Naive thymus-derived CD8-positive, alpha-beta T cell (primary cell): Measurements from ENCODE around the gene SPDYE3. TPM values are rescaled to one million over a fixed set of nuclear protein-coding genes. Genes with fewer than 3 reads are reported as not detected.
"Not testable (repeated sequence)": the region's sequence is repeated elsewhere in the genome, so short reads cannot be mapped to it uniquely, and the experiment has no call there.

Experiments
- ATAC-seq, 2 donors: fragments of 150-1000 bp; cut with Tn5 transposase in 1 of 2; sonication (Bioruptor Pico), chemical (Tn5 transposase) in 1 of 2; 1 replicate in 1 of 2; 2 replicates in 1 of 2; pipeline ENCODE4 v1.10.0; 2021; ENCODE audit warnings: mild to moderate bottlenecking in 2 of 2, moderate library complexity in 2 of 2
- POLR2A ChIA-PET: fragments of 350-600 bp; sonication (Branson Sonifier 250); formaldehyde crosslinking; loops from one replicate; lab custom pipeline; 2021; ENCODE audit warnings: antibody characterized with exemption; lab: Charles Lee
- DNase-seq, 10 donors: peaks; one replicate each; pipeline versions ENCODE4 v3.0.0 to v3.0.0-alpha.2; 2020 to 2022
- H3K27ac Mint-ChIP-seq, 10 donors: one replicate each; pipeline ENCODE4 v1.8.0; 2020 to 2022; ENCODE audit warnings: mild to moderate bottlenecking in 10 of 10, mixed read lengths in 10 of 10, moderate library complexity in 4 of 10, inconsistent platforms in 1 of 10
- H3K27me3 Mint-ChIP-seq, 5 donors: one replicate each; pipeline ENCODE4 v1.8.0; 2021 to 2022; ENCODE audit warnings: mixed read lengths in 5 of 5
- H3K36me3 Mint-ChIP-seq, 3 donors: one replicate each; pipeline ENCODE4 v1.8.0; 2020 to 2022; ENCODE audit warnings: mixed read lengths in 3 of 3, mild to moderate bottlenecking in 2 of 3, inconsistent platforms in 1 of 3
- H3K4me1 Mint-ChIP-seq, 4 donors: one replicate each; pipeline ENCODE4 v1.8.0; 2021 to 2022; ENCODE audit warnings: mixed read lengths in 4 of 4
- H3K4me3 Mint-ChIP-seq, 10 donors: one replicate each; pipeline ENCODE4 v1.8.0; 2020 to 2022; ENCODE audit warnings: mild to moderate bottlenecking in 10 of 10, mixed read lengths in 10 of 10, moderate library complexity in 6 of 10, inconsistent platforms in 1 of 10
- H3K9me3 Mint-ChIP-seq, 9 donors: one replicate each; pipeline ENCODE4 v1.8.0; 2020 to 2022; ENCODE audit warnings: mixed read lengths in 9 of 9, mild to moderate bottlenecking in 3 of 9, inconsistent platforms in 1 of 9, moderate library complexity in 1 of 9
- polyA plus RNA-seq, 3 donors: library from polyadenylated mRNA; unstranded; fragments of 300-500 nt; fragmentation: Illumina TruSeq; gene quantifications; one replicate each; pipeline ENCODE4 v1.2.3, GENCODE V29; 2021
- total RNA-seq, 8 experiments: library from RNA in 2 of 8; stranded (reverse) in 2 of 8; gene quantifications; one replicate each; pipeline ENCODE4 v1.2.3 and lab custom pipeline; 2021 to 2026

SPDYE3 gene
- total and polyA plus RNA-seq, 5 experiments from 2014 or later, result 4.8 to 10.9 (median 7.7) TPM; not detected in 2

GRCh38 chr7:100357131-100357561 lies 49.6 kb downstream of the SPDYE3 start:
- Mint-ChIP-seq H3K4me1 (peaks cover 19 to 33% (median 23%) of the 10 kb centered on the region in 4 donors), H3K4me3 (no peak overlapping the region), H3K27me3 (no peaks in the 10 kb centered on the region), H3K9me3 (no peaks in the 10 kb centered on the region), H3K27ac (peak overlapping the region in 5 of 10 donors; percentile 15 to 66 (median 40)), H3K36me3 (peaks cover 0 to 59% (median 15%) of the 10 kb centered on the region in 3 donors)
- POLR2A ChIA-PET, result no interaction called here
- DNase-seq, result no peak
- no peak for ATAC-seq

DNA sequence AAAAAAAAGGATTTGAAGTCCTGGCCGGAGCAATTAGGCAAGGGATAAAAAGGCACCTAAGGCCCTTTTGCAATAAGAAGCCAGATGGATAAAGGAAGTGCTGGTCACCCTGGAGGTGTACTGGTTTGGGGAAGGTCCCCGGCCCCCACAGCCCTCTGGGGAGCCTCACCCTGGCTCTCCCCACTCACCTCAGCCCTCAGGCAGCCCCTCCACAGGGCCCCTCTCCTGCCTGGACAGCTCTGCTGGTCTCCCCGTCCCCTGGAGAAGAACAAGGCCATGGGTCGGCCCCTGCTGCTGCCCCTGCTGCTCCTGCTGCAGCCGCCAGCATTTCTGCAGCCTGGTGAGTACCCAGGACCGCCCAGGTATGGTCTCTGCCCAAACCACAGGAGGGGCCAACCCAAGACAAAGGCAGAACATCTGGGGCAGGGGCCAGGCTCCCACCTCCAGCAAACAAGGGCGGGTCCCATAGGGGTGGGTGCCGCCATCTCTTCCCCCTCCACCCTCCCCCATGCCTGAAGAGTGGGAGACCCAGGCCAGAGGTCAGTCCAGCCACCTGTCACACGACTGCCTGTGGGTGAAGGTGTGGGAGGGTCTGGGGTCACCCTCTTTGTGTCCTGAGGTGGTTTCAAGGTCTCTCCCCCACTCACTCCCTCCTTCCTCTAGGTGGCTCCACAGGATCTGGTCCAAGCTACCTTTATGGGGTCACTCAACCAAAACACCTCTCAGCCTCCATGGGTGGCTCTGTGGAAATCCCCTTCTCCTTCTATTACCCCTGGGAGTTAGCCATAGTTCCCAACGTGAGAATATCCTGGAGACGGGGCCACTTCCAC lies 50.7 kb downstream of the SPDYE3 start, which contains the start of gene PILRB:
Gene PILRB (plus strand): TSS at position 91 of the 830 bp plus-strand sequence. CDS start 186 bp downstream, at position 277.
- no peaks in the 10 kb centered on the region for H3K27me3 Mint-ChIP-seq
- POLR2A ChIA-PET, result no interaction called here
- no peak within 1 kb of the TSS for H3K4me3 Mint-ChIP-seq
- ATAC-seq, result no peak
- H3K4me1 Mint-ChIP-seq, result peaks cover 15 to 32% (median 17%) of the 10 kb centered on the region in 4 donors
- no peaks in the 10 kb centered on the region for H3K9me3 Mint-ChIP-seq
- peak within 1 kb of the TSS in 6 of 10 donors; percentile 33 to 90 (median 53) for H3K27ac Mint-ChIP-seq
- peaks cover 0 to 69% (median 20%) of the 10 kb centered on the region in 3 donors for H3K36me3 Mint-ChIP-seq
- DNase-seq, result no peak

DNA sequence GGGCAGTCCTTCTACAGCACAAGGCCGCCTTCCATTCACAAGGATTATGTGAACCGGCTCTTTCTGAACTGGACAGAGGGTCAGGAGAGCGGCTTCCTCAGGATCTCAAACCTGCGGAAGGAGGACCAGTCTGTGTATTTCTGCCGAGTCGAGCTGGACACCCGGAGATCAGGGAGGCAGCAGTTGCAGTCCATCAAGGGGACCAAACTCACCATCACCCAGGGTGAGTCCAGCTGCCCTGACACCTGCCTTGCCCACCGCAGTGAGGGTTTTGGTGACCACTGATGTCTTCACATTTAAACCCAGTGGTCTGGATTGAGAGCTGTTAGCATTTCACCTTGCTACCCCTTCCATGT lies 51.3 kb downstream of the SPDYE3 start:
- POLR2A ChIA-PET, result no interaction called here
- Mint-ChIP-seq H3K9me3 (no peaks in the 10 kb centered on the region), H3K36me3 (peaks cover 0 to 75% (median 21%) of the 10 kb centered on the region in 3 donors), H3K27me3 (no peaks in the 10 kb centered on the region), H3K4me3 (no peak overlapping the region), H3K27ac (peak overlapping the region in 5 of 10 donors; percentile 23 to 90 (median 46)), H3K4me1 (peaks cover 9 to 27% (median 12%) of the 10 kb centered on the region in 4 donors)
- ATAC-seq, result no peak
- DNase-seq, result no peak

GRCh38 chr7:100360135-100360854 lies 52.8 kb downstream of the SPDYE3 start:
- no peaks in the 10 kb centered on the region for H3K27me3 Mint-ChIP-seq
- no peaks in the 10 kb centered on the region for H3K9me3 Mint-ChIP-seq
- DNase-seq, result no peak
- ATAC-seq, result no peak
- peak overlapping the region; percentile 26 to 90 (median 78) for H3K27ac Mint-ChIP-seq
- H3K4me1 Mint-ChIP-seq, result peaks cover 4 to 26% (median 12%) of the 10 kb centered on the region in 4 donors
- no peak overlapping the region for H3K4me3 Mint-ChIP-seq
- peaks cover 0 to 75% (median 25%) of the 10 kb centered on the region in 3 donors for H3K36me3 Mint-ChIP-seq
- POLR2A ChIA-PET, result no interaction called here

GRCh38 chr7:100363098-100363497 lies 55.6 kb downstream of the SPDYE3 start:
- Mint-ChIP-seq H3K4me1 (peaks cover 24 to 50% (median 29%) of the 10 kb centered on the region in 4 donors), H3K27me3 (no peaks in the 10 kb centered on the region), H3K27ac (peak overlapping the region in 4 of 10 donors; percentile 19 to 48 (median 40)), H3K4me3 (no peak overlapping the region), H3K36me3 (peaks cover 0 to 59% (median 27%) of the 10 kb centered on the region in 3 donors), H3K9me3 (no peaks in the 10 kb centered on the region)
- ATAC-seq, result no peak
- POLR2A ChIA-PET, result no interaction called here
- no peak for DNase-seq

DNA sequence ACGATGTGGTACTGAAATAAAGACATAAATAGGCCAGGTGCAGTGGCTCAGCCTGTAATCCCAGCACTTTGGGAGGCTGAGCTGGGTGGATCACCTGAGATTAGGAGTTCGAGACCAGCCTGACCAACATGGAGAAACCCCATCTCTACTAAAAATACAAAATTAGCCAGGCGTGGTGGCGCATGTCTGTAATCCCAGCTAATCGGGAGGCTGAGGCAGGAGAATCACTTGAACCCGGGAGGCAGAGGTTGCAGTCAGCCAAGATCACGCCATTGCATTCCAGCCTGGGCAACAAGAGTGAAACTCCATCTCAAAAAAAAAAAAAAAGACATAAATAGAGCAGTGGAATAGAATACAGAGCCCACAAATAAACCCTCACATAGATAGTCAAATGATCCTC lies 56.3 kb downstream of the SPDYE3 start:
- POLR2A ChIA-PET, result not testable (repeated sequence)

DNA sequence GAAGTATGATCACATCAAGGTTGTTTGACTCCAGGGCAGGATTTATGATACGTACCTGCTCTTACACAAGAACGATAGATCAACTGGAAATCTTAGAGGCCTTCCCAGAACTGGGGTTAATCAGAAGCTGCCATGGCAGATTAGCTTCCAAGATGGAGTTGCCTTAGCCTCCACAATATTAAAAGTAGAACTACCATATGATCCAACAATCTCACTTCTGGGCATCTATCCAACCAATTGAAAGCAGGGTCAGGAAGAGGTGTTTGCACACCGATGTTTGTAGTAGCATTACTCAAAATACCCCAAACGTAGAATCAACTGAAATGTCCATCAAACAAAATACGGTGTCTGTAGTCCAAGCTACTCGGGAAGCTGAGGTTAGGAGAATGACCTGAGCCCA lies 57.0 kb downstream of the SPDYE3 start:
- no peak for ATAC-seq
- H3K36me3 Mint-ChIP-seq, result peaks cover 0 to 57% (median 28%) of the 10 kb centered on the region in 3 donors
- no peaks in the 10 kb centered on the region for H3K27me3 Mint-ChIP-seq
- H3K9me3 Mint-ChIP-seq, result no peaks in the 10 kb centered on the region
- H3K27ac Mint-ChIP-seq, result peak overlapping the region in 7 of 10 donors; percentile 0 to 70 (median 46)
- POLR2A ChIA-PET, result no interaction called here
- DNase-seq, result no peak
- peaks cover 24 to 57% (median 36%) of the 10 kb centered on the region in 4 donors for H3K4me1 Mint-ChIP-seq
- no peak overlapping the region for H3K4me3 Mint-ChIP-seq

More for the DNA sequence above, 56.3 kb downstream of the SPDYE3 start:
- not testable (repeated sequence) for H3K9me3 Mint-ChIP-seq, H3K4me3 Mint-ChIP-seq, H3K27me3 Mint-ChIP-seq, DNase-seq, ATAC-seq
- Mint-ChIP-seq H3K4me1 (peaks cover 24 to 53% (median 31%) of the 10 kb centered on the region in 4 donors), H3K36me3 (peaks cover 0 to 59% (median 30%) of the 10 kb centered on the region in 3 donors), H3K27ac (peak overlapping the region in 6 of 10 donors; percentile 5 to 70 (median 52))

DNA sequence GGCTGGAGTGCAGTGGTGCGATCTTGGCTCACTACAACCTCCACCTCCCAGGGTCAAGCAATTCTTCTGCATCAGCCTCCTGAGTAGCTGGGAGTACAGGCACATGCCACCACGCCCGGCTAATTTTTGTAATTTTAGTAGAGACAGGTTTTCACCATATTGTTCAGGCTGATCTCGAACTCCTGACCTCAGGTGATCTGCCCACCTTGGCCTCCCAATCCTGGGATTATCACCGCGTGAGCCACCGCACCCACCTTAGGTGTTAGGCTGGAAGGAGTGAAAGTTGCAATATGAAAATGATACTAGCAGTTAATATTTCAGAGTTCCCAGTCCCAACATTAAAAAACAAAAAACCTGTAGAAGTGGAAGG lies 58.5 kb downstream of the SPDYE3 start:
- Mint-ChIP-seq H3K36me3 (peaks cover 0 to 42% (median 19%) of the 10 kb centered on the region in 3 donors), H3K4me3 (peak overlapping the region in 2 of 10 donors; percentile 24 to 25), H3K4me1 (peaks cover 17 to 65% (median 41%) of the 10 kb centered on the region in 4 donors), H3K27ac (peak overlapping the region; percentile 60 to 91 (median 86))
- not testable (repeated sequence) for H3K27me3 Mint-ChIP-seq, DNase-seq, H3K9me3 Mint-ChIP-seq, ATAC-seq
- POLR2A ChIA-PET, result interaction anchor here (0.7 kb wide), 2 partner anchors 522 to 1149 kb away, joined by 5 to 6 read pairs; no protein-coding TSS in a partner anchor

DNA sequence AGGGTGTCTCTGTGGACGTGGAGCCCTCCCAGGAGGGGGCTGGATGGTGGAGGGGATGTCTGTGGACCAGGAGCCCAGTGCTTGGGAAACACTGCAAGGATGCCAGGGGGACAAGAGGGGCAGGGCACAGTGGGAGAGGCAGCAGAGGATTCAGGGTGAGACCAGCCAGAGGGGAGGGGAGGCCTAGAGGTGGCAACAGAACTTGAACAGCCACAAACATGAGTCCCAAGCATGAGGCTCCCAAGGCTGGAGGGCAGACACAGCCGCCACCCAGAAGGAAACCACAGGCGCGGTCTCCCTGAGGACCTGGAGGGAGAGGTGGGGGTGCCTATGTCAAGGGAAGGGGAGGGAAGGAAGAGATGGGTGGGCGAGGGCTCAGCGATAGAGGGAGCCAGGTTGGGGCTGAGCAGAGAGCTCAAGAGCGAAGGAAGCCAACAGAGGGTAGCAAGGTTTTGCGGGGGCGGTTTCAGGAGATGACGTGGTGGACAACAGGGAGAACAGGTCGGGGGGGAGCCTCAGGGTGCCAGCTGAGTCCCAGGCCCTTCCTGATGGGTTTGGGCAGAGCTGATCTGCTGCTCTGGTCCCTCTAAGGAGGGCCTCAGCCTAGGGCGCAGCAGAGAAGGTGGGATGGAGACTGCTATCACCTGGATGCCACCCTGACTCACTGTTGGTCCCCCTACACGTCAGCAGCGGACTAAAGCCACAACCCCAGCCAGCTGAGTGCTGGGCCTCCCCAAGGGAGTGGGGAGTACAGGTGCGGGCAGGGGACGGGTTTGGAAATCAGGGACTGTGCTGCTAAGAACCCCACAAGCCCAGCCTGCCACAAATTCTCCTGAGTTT lies 59.1 kb downstream of the SPDYE3 start:
- POLR2A ChIA-PET, result interaction anchor here (0.7 kb wide), 2 partner anchors 522 to 1150 kb away, joined by 5 to 6 read pairs; no protein-coding TSS in a partner anchor
- Mint-ChIP-seq H3K9me3 (no peaks in the 10 kb centered on the region), H3K4me1 (peaks cover 17 to 72% (median 43%) of the 10 kb centered on the region in 4 donors), H3K4me3 (peak overlapping the region in 4 of 10 donors; percentile 19 to 54 (median 24)), H3K27ac (peak overlapping the region; percentile 60 to 91 (median 87)), H3K27me3 (no peaks in the 10 kb centered on the region), H3K36me3 (peaks cover 0 to 35% (median 19%) of the 10 kb centered on the region in 3 donors)
- DNase-seq, result peak in 1 of 10 donors; percentile 19
- peak; percentile 26 to 64 for ATAC-seq

- DNase-seq (no peak), ATAC-seq (no peak)
- Mint-ChIP-seq H3K4me3 (peak overlapping the region in 1 of 10 donors; percentile 19), H3K36me3 (peaks cover 0 to 29% (median 15%) of the 10 kb centered on the region in 3 donors), H3K27ac (peak overlapping the region; percentile 49 to 91 (median 80)), H3K9me3 (no peaks in the 10 kb centered on the region), H3K4me1 (peaks cover 17 to 78% (median 46%) of the 10 kb centered on the region in 4 donors), H3K27me3 (no peaks in the 10 kb centered on the region)
- POLR2A ChIA-PET, result no interaction called here
Observed at GRCh38 chr7:100367251-100367620, 59.7 kb downstream of the SPDYE3 start.

DNA sequence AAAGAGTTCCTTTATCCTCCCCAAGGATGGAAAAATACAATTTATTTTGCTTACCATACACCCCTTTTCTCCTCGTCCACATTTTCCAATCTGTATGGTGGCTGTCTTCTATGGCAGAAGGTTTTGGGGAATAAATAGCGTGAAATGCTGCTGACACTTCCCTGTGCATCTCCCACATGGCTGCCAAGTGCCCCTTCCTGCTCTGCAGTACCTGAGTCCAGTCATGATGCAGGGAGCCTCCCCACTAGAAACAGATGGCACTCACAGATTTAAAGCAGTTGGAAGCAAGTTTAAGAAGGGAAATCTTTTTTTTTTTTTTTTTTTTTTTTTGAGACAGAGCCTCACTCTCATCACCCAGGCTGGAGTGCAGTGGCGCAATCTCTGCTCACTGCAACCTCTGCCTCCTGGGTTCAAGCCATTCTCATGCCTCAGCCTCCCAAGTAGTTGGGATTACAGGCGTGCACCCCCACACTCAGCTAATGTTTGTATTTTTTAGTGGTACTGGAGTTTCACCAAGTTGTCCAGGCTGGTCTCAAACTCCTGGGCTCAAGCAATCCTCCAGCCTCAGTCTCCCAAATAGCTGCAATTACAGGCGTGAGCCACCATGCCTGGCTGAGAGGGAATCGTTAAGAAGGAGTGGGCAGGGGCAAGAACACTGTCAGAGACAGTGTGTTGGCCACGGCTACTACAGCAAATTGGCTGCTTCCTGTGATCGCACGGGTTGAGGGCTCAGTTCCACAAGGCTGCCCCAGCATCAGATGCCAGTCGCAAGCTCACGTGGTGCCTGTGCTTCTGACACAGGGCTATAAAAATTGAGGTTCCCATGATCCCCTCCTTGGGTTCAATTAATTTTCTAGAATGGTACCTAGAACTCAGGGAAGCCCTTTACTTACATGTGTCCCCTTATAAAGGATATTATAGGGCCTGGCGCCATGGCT lies 60.4 kb downstream of the SPDYE3 start:
- peak overlapping the region in 9 of 10 donors; percentile 53 to 91 (median 86) for H3K27ac Mint-ChIP-seq
- H3K9me3 Mint-ChIP-seq, result no peaks in the 10 kb centered on the region
- H3K4me1 Mint-ChIP-seq, result peaks cover 19 to 84% (median 53%) of the 10 kb centered on the region in 4 donors
- ATAC-seq (no peak), DNase-seq (no peak)
- peaks cover 0 to 22% (median 12%) of the 10 kb centered on the region in 3 donors for H3K36me3 Mint-ChIP-seq
- POLR2A ChIA-PET, result no interaction called here
- H3K27me3 Mint-ChIP-seq, result no peaks in the 10 kb centered on the region
- H3K4me3 Mint-ChIP-seq, result peak overlapping the region in 1 of 10 donors; percentile 55
